Spleen (tissue), 7 donors: ENCODE measurements around the gene PHF21A.

Experiments
- CTCF ChIP-seq, 11 experiments: fragments of 200-600 bp in 7 of 11; fragments of 450-650 bp in 4 of 11; sonication (generic) in 4 of 11; IDR thresholded peaks in 8 of 11; conservative IDR thresholded peaks in 3 of 11; 1 replicate in 7 of 11; 2 replicates in 4 of 11; pipeline versions ENCODE4 v1.4.0 to v1.8.0; 2016 to 2021; ENCODE audit warnings: antibody characterized with exemption in 11 of 11, inconsistent platforms in 4 of 11, mild to moderate bottlenecking in 1 of 11
- POLR2A ChIP-seq, 3 donors: fragments of 450-650 bp; IDR thresholded peaks; one replicate each; pipeline ENCODE4 v1.5.1; 2017; ENCODE audit warnings: antibody characterized with exemption in 3 of 3, mild to moderate bottlenecking in 1 of 3
- POLR2AphosphoS5 ChIP-seq, 3 donors: sonication (generic); formaldehyde crosslinking; IDR thresholded peaks; one replicate each; pipeline ENCODE4 v1.5.1; 2017; ENCODE audit warnings: antibody characterized with exemption in 3 of 3
- donor health status: DM: no; HTN: no; CAD: no; lungs with moderate emphysema.
- donor health status: DM: no; HTN: no; CAD: no.
- donor health status: DM: no; HTN: no; CAD: no.

DNA sequence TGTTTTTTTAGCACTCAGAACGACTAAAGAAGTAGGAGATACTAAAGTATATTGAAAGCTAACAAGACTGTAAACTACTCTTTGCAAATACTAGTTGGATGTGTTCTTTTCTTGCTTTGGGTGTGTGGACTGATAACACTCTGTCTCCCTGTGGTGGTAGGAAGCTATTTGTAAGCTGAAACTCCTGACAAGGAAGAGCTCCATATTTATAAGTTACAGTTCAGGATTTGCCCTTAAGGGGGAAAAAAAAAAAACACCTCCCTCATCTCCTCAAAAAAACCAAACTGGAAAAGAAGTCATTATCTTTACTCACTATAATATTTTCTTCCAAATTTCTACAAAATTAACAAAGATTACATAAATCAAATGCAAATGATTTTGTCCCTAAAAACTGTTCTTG, 103.9 kb downstream of the PHF21A start:
- no peak for TF ChIP-seq CTCF (IDR thresholded peaks at IDR 0.05 in 8 of 11, conservative IDR thresholded peaks at IDR 0.05 in 3 of 11)
- no peak for TF ChIP-seq POLR2AphosphoS5 (IDR thresholded peaks at IDR 0.05)
- no peak for TF ChIP-seq POLR2A (IDR thresholded peaks at IDR 0.05)
